Parathyroid adenoma (tissue), 2 donors: ENCODE results near the gene ESYT2.
"Not testable (repeated sequence)": the region's sequence is repeated elsewhere in the genome, so short reads cannot be mapped to it uniquely, and the experiment has no call there.

ENCODE experiments used
- H2AFZ ChIP-seq: fragments of 300-600 bp; sonication (generic); one replicate; pipeline ENCODE4 v1.7.0; 2017; ENCODE audit warnings: antibody characterized with exemption, mild to moderate bottlenecking
- H3K27ac ChIP-seq: fragments of 300-600 bp; sonication (generic); one replicate; pipeline ENCODE4 v1.7.0; 2017
- H3K27me3 ChIP-seq: fragments of 300-600 bp; sonication (generic); one replicate; pipeline ENCODE4 v1.7.0; 2017; ENCODE audit warnings: low read length; ENCODE audit not compliant: control insufficient read depth, insufficient read depth
- H3K36me3 ChIP-seq: fragments of 300-600 bp; sonication (generic); one replicate; pipeline ENCODE4 v1.7.0; 2017; ENCODE audit warnings: low read length; ENCODE audit not compliant: control insufficient read depth, insufficient read depth
- H3K4me1 ChIP-seq: fragments of 300-600 bp; sonication (generic); one replicate; pipeline ENCODE4 v1.7.0; 2017; ENCODE audit warnings: control low read depth
- H3K4me2 ChIP-seq: fragments of 300-600 bp; sonication (generic); one replicate; pipeline ENCODE4 v1.7.0; 2017; ENCODE audit warnings: low read length
- H3K4me3 ChIP-seq: fragments of 300-600 bp; sonication (generic); one replicate; pipeline ENCODE4 v1.7.0; 2017; ENCODE audit warnings: low read depth, low read length
- H3K79me2 ChIP-seq: fragments of 300-600 bp; sonication (generic); one replicate; pipeline ENCODE4 v1.7.0; 2017; ENCODE audit warnings: control low read depth
- H3K9ac ChIP-seq: fragments of 300-600 bp; sonication (generic); one replicate; pipeline ENCODE4 v1.7.0; 2017; ENCODE audit warnings: mild to moderate bottlenecking
- H3K9me3 ChIP-seq: fragments of 300-600 bp; sonication (generic); one replicate; pipeline ENCODE4 v1.7.0; 2017; ENCODE audit warnings: low read length; ENCODE audit not compliant: control insufficient read depth
- TF ChIP-seq, protein P1 (sequence below): fragments of 300-600 bp; sonication (generic); IDR thresholded peaks from one replicate; pipeline ENCODE4 v1.7.0; 2017; ENCODE audit warnings: antibody characterized with exemption, mild to moderate bottlenecking
- donor health status: primary hyperparathyroidism.

Gene ESYT2

GRCh38 chr7:158846304-158846703 lies 17.0 kb upstream of the ESYT2 start:
- Histone ChIP-seq H3K27ac (no peak overlapping the region), H3K4me2 (no peak overlapping the region)
- TF ChIP-seq, protein P1, sequence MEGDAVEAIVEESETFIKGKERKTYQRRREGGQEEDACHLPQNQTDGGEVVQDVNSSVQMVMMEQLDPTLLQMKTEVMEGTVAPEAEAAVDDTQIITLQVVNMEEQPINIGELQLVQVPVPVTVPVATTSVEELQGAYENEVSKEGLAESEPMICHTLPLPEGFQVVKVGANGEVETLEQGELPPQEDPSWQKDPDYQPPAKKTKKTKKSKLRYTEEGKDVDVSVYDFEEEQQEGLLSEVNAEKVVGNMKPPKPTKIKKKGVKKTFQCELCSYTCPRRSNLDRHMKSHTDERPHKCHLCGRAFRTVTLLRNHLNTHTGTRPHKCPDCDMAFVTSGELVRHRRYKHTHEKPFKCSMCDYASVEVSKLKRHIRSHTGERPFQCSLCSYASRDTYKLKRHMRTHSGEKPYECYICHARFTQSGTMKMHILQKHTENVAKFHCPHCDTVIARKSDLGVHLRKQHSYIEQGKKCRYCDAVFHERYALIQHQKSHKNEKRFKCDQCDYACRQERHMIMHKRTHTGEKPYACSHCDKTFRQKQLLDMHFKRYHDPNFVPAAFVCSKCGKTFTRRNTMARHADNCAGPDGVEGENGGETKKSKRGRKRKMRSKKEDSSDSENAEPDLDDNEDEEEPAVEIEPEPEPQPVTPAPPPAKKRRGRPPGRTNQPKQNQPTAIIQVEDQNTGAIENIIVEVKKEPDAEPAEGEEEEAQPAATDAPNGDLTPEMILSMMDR: no peak

GRCh38 chr7:158843771-158844170 lies 14.5 kb upstream of the ESYT2 start:
- H3K36me3 ChIP-seq: no peaks in the 10 kb centered on the region
- no peaks in the 10 kb centered on the region for H3K9me3 ChIP-seq
- no peak overlapping the region for H3K4me2 ChIP-seq
- no peak overlapping the region for H3K9ac ChIP-seq
- H2AFZ ChIP-seq: no peak overlapping the region
- no peak overlapping the region for H3K4me3 ChIP-seq
- TF ChIP-seq, protein P1: no peak
- no peak overlapping the region for H3K27ac ChIP-seq
- no peaks in the 10 kb centered on the region for H3K79me2 ChIP-seq
- no peaks in the 10 kb centered on the region for H3K27me3 ChIP-seq
- H3K4me1 ChIP-seq: no peaks in the 10 kb centered on the region

More at GRCh38 chr7:158846304-158846703, 17.0 kb upstream of the ESYT2 start:
- no peak overlapping the region for H3K9ac ChIP-seq
- no peak overlapping the region for H3K4me3 ChIP-seq
- no peak overlapping the region for H2AFZ ChIP-seq
- no peaks in the 10 kb centered on the region for H3K9me3 ChIP-seq
- no peaks in the 10 kb centered on the region for H3K27me3 ChIP-seq
- H3K4me1 ChIP-seq: no peaks in the 10 kb centered on the region
- no peaks in the 10 kb centered on the region for H3K36me3 ChIP-seq
- no peaks in the 10 kb centered on the region for H3K79me2 ChIP-seq

DNA sequence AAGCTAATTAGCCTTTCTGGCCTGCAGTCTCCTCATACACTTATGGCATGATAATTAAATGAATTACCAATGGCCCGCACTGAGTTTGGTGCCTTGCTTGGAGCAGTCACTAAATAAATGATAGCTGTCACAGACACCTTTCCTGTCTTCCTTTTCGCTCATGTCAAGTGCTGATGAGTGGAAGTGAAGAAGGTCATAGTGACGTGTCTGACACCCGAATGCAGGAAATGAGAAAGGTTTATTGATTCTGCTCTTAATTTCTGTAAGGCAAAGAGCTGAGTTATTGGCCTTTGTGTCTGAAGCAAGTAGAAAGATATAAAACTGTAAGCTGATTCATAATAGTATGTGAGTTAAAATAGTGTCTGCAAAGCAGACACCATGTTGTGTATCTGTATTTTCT lies 13.2 kb upstream of the ESYT2 start:
- no peak overlapping the region for H3K4me3 ChIP-seq
- no peak overlapping the region for H3K9ac ChIP-seq
- H3K27ac ChIP-seq: no peak overlapping the region
- no peaks in the 10 kb centered on the region for H3K36me3 ChIP-seq
- no peaks in the 10 kb centered on the region for H3K9me3 ChIP-seq
- no peak overlapping the region for H2AFZ ChIP-seq
- no peaks in the 10 kb centered on the region for H3K79me2 ChIP-seq
- no peak overlapping the region for H3K4me2 ChIP-seq
- TF ChIP-seq, protein P1: no peak
- no peaks in the 10 kb centered on the region for H3K4me1 ChIP-seq
- no peaks in the 10 kb centered on the region for H3K27me3 ChIP-seq

- no peaks in the 10 kb centered on the region for H3K4me1 ChIP-seq
- no peaks in the 10 kb centered on the region for H3K79me2 ChIP-seq
- TF ChIP-seq, protein P1: no peak
- no peak overlapping the region for H3K9ac ChIP-seq
- no peak overlapping the region for H2AFZ ChIP-seq
- H3K36me3 ChIP-seq: no peaks in the 10 kb centered on the region
- H3K27ac ChIP-seq: no peak overlapping the region
- H3K27me3 ChIP-seq: no peaks in the 10 kb centered on the region
- no peaks in the 10 kb centered on the region for H3K9me3 ChIP-seq
- no peak overlapping the region for H3K4me2 ChIP-seq
- H3K4me3 ChIP-seq: no peak overlapping the region
Observed at GRCh38 chr7:158840604-158841003, 11.3 kb upstream of the ESYT2 start.

GRCh38 chr7:158839177-158839576 lies 9.9 kb upstream of the ESYT2 start:
- not testable (repeated sequence) for H3K4me3 ChIP-seq, H3K9me3 ChIP-seq, H3K27ac ChIP-seq, H3K4me2 ChIP-seq, H3K27me3 ChIP-seq, H3K79me2 ChIP-seq, H3K36me3 ChIP-seq, H2AFZ ChIP-seq, H3K9ac ChIP-seq, H3K4me1 ChIP-seq
